ENCODE results near the gene SYTL4.

Gene SYTL4

GRCh38 chrX:100672966-100673365 is 59.0 kb downstream of the SYTL4 start:
- in situ Hi-C loops (cut with MboI; ENCODE audit: low pct_unique_long_range_greater_than_20kb, low sequenced_read_pairs, unreplicated experiment) = no loop called here
- no peak for DNase-seq (ENCODE audit: low spot score)
- TF ChIP-seq, protein P1, sequence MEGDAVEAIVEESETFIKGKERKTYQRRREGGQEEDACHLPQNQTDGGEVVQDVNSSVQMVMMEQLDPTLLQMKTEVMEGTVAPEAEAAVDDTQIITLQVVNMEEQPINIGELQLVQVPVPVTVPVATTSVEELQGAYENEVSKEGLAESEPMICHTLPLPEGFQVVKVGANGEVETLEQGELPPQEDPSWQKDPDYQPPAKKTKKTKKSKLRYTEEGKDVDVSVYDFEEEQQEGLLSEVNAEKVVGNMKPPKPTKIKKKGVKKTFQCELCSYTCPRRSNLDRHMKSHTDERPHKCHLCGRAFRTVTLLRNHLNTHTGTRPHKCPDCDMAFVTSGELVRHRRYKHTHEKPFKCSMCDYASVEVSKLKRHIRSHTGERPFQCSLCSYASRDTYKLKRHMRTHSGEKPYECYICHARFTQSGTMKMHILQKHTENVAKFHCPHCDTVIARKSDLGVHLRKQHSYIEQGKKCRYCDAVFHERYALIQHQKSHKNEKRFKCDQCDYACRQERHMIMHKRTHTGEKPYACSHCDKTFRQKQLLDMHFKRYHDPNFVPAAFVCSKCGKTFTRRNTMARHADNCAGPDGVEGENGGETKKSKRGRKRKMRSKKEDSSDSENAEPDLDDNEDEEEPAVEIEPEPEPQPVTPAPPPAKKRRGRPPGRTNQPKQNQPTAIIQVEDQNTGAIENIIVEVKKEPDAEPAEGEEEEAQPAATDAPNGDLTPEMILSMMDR (IDR thresholded peaks at IDR 0.05; ENCODE audit: extremely low read depth, insufficient read depth, missing control alignments) = no peak

DNA sequence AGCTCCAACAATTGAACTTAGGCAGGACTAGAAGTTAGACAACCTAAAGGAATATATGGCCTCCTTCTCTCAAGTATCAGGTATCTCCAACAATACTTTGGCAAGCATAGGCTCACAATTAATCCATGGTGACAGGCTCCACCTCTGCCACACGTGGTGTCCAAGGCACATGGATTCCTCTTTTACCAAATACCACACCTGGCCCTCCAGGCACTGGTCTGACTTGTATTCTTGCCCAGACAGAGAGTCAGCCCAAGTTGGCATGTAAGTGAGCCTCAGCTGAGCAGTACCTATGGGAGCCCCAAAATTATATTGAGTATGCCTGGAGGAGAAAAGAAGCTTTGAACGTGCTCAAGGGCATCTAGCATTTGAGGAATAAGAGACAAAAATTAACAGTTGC is 68.3 kb downstream of the SYTL4 start:
- TF ChIP-seq, protein P1 (IDR thresholded peaks at IDR 0.05; ENCODE audit: extremely low read depth, insufficient read depth, missing control alignments) = no peak
- in situ Hi-C loops (cut with MboI; ENCODE audit: low pct_unique_long_range_greater_than_20kb, low sequenced_read_pairs, unreplicated experiment) = no loop called here
- DNase-seq (ENCODE audit: low spot score) = no peak

DNA sequence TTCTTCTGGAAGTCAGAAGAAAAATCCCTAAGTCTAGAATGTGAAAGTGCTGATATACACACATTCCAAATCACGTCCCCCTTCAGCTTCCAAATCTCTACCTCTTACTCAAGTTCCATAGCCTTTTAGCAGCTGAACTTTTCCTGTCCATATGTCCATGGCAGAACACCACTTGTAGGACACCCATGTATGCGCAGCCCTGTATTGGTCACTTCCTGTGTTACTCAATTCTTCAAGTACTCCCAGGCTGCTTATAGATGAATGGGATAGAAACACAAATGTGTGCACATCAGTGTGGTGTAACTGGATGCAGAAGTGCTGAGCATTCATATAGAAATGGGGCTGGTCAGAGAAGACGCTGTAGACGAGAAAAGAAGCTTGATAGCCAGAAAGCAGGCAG is 69.1 kb downstream of the SYTL4 start:
- TF ChIP-seq, protein P1 (IDR thresholded peaks at IDR 0.05; ENCODE audit: extremely low read depth, insufficient read depth, missing control alignments) = no peak
- no peak for DNase-seq (ENCODE audit: low spot score)
- in situ Hi-C loops (cut with MboI; ENCODE audit: low pct_unique_long_range_greater_than_20kb, low sequenced_read_pairs, unreplicated experiment) = no loop called here

DNA sequence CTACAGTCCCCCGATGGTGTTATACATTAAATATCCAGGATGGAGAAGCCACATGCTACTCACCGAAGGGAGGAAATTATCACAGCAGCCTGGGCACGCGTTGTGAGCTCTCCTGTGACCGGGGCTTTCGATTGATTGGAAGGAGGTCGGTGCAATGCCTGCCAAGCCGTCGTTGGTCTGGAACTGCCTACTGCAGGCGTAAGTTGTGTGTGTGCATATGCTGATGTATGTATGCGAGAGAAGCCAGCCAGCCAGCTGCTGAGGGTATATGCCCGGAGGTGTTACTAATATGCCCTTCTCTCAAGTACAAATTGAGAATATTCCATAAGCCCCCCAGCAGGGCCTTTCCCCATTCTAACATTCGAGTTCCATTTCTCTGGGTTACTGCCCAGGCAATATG is 69.8 kb downstream of the SYTL4 start:
- TF ChIP-seq, protein P1 (IDR thresholded peaks at IDR 0.05; ENCODE audit: extremely low read depth, insufficient read depth, missing control alignments) = no peak
- in situ Hi-C loops (cut with MboI; ENCODE audit: low pct_unique_long_range_greater_than_20kb, low sequenced_read_pairs, unreplicated experiment) = no loop called here
- no peak for DNase-seq (ENCODE audit: low spot score)

DNA sequence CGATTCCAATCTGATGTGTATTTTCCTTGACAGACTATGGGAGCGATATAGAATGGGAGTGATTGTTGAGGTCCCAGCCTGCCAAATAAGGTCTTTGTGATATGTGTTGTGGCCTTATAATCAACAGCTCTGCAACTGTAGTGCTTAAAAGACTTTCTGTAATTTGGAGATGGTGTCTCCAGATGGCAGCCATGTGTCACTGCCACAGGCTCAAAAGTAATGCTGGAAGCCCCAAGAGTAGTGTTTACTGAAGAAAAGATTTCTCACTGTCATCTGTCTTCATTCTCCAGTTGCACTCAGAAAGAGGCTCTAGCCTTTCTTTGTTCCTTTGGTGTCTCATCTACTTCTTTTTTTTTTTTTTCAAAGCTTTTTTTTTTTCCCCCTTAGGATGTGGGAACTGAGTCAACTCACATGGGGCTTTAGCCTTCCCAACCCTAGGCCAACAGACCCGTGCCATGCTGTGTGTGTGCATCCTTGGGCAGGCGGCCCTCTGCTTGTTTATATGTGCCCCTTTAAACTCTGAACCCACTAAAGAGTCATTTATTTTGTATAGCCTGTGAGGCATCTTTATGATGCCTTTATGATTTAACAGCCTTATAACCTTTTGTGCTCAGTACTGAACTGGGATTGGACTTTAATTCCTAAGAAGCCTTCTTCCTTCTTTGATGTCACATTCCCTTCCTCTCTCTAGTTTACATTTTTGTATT is 72.3 kb downstream of the SYTL4 start:
- in situ Hi-C loops (cut with MboI; ENCODE audit: low pct_unique_long_range_greater_than_20kb, low sequenced_read_pairs, unreplicated experiment) = no loop called here
- TF ChIP-seq, protein P1 (IDR thresholded peaks at IDR 0.05; ENCODE audit: extremely low read depth, insufficient read depth, missing control alignments) = no peak
- no peak for DNase-seq (ENCODE audit: low spot score)

DNA sequence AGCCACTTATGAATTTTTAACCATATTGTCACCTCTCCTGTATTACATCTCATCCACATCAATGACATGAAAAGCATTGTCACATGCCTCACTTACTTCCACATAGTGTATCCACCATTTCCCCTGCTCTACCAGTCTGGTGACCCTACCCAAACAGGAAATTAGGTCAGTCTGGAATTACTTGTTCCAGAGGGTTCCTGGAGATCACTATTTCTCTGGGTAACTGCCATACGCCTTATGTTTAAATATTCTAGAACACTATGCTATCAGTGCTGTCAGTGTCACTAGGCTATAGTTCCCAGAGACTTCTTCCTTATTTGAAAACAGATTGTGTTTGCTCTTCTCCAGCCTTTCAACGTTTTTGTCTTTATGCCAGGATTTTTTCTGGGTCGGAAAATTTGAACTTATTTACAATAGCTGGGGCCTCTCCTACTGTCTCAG is 73.0 kb downstream of the SYTL4 start:
- in situ Hi-C loops (cut with MboI; ENCODE audit: low pct_unique_long_range_greater_than_20kb, low sequenced_read_pairs, unreplicated experiment) = no loop called here
- TF ChIP-seq, protein P1 (IDR thresholded peaks at IDR 0.05; ENCODE audit: extremely low read depth, insufficient read depth, missing control alignments) = no peak
- no peak for DNase-seq (ENCODE audit: low spot score)

Data from GM13977 (cell line).